Endothelial cell of umbilical vein (primary cell): ENCODE data around the gene CPLX1. TPM values are rescaled to one million over a fixed set of nuclear protein-coding genes. Genes with fewer than 3 reads are reported as not detected.

Experiments
- BruUV-seq: library from RNA; stranded (reverse); fragments of 400-500 nt; replicated peaks from 2 replicates; lab custom pipeline; 2021; lab: Mats Ljungman, UMichigan
- CTCF ChIA-PET: fragments of 300-600, 350-600 bp; sonication (Branson Sonifier 250); formaldehyde crosslinking; loops from one replicate; lab custom pipeline; 2021; ENCODE audit warnings: antibody characterized with exemption, inconsistent platforms; lab: Charles Lee
- POLR2A ChIA-PET: fragments of 300-600, 350-600 bp; sonication (Branson Sonifier 250); formaldehyde crosslinking; loops from one replicate; lab custom pipeline; 2021; ENCODE audit warnings: antibody characterized with exemption, inconsistent platforms; lab: Charles Lee
- DNase-seq: peaks from one replicate; pipeline ENCODE4 v3.0.0-alpha.2; 2011; ENCODE audit warnings: low read depth, low spot score
- FAIRE-seq: peaks from 2 replicates; lab custom pipeline; 2011; peaks lifted over from hg19 to GRCh38; lab: Jason Lieb, UNC
- H2AFZ ChIP-seq: 2 replicates; pipeline ENCODE4 v1.6.0; 2012; ENCODE audit warnings: low read depth, low read length, control low read depth, inconsistent platforms
- H3K27ac ChIP-seq: 2 replicates; pipeline ENCODE4 v1.5.1; 2011; ENCODE audit warnings: low read depth, mild to moderate bottlenecking, control low read depth, low read length, moderate library complexity; ENCODE audit not compliant: insufficient read depth
- H3K27me3 ChIP-seq, 2 experiments: 2 replicates each; pipeline versions ENCODE4 v1.6.0 to v1.6.1; 2011; ENCODE audit warnings: low read length in 2 of 2, mixed read lengths in 1 of 2; ENCODE audit not compliant: control insufficient read depth in 2 of 2, insufficient read depth in 2 of 2
- H3K36me3 ChIP-seq, 2 experiments: 2 replicates in 1 of 2; 3 replicates in 1 of 2; pipeline ENCODE4 v1.5.1; 2011; ENCODE audit warnings: low read length in 2 of 2, mild to moderate bottlenecking in 1 of 2, moderate library complexity in 1 of 2; ENCODE audit not compliant: control insufficient read depth in 2 of 2, insufficient read depth in 2 of 2; ENCODE audit errors: extremely low read depth in 1 of 2
- H3K4me1 ChIP-seq: 3 replicates; pipeline ENCODE4 v1.5.1; 2011; ENCODE audit warnings: mild to moderate bottlenecking, low read length; ENCODE audit not compliant: control insufficient read depth, insufficient read depth; ENCODE audit errors: extremely low read depth
- H3K4me2 ChIP-seq: 2 replicates; pipeline ENCODE4 v1.6.1; 2011; ENCODE audit warnings: low read length, control low read depth, mixed read lengths; ENCODE audit not compliant: insufficient read depth
- H3K4me3 ChIP-seq, 3 experiments: fragments of 200-600 bp in 1 of 3; sonication (generic), shearing (Covaris generic) in 1 of 3; replicated peaks in 1 of 3; 2 replicates each; pipeline ENCODE4 v1.5.1; 2011 to 2016; ENCODE audit warnings: control low read depth in 3 of 3, low read length in 3 of 3, mild to moderate bottlenecking in 2 of 3, inconsistent platforms in 1 of 3, low read depth in 1 of 3, moderate library complexity in 1 of 3; ENCODE audit not compliant: insufficient read depth in 1 of 3
- H3K79me2 ChIP-seq: 2 replicates; pipeline ENCODE4 v1.6.0; 2012; ENCODE audit warnings: low read length, inconsistent platforms; ENCODE audit not compliant: control insufficient read depth, insufficient read depth
- H3K9ac ChIP-seq: replicated peaks from 2 replicates; pipeline ENCODE3; 2011; ENCODE audit warnings: low read length, control low read depth; ENCODE audit not compliant: insufficient read depth; ENCODE audit errors: extremely low read depth
- H3K9me1 ChIP-seq: replicated peaks from 3 replicates; pipeline ENCODE4 v1.6.0; 2011; ENCODE audit warnings: mild to moderate bottlenecking, low read length; ENCODE audit not compliant: control insufficient read depth, insufficient read depth; ENCODE audit errors: extremely low read depth
- H3K9me3 ChIP-seq: replicated peaks from 2 replicates; pipeline ENCODE4 v1.5.1; 2012; ENCODE audit warnings: low read length, inconsistent platforms; ENCODE audit not compliant: control insufficient read depth, insufficient read depth
- H4K20me1 ChIP-seq: replicated peaks from 2 replicates; pipeline ENCODE3; 2011; ENCODE audit warnings: mild to moderate bottlenecking, low read length; ENCODE audit not compliant: control insufficient read depth, insufficient read depth; ENCODE audit errors: extremely low read depth
- CTCF ChIP-seq, 2 donors: IDR thresholded peaks; 1 replicate in 1 of 2; 2 replicates in 1 of 2; pipeline ENCODE4 v1.5.1; 2011; ENCODE audit warnings: low read length in 2 of 2, mild to moderate bottlenecking in 2 of 2, moderate library complexity in 2 of 2, control low read depth in 1 of 2, inconsistent platforms in 1 of 2, low read depth in 1 of 2; ENCODE audit not compliant: insufficient read depth in 1 of 2; ENCODE audit errors: extremely low read depth in 1 of 2
- EZH2 ChIP-seq: IDR thresholded peaks from 2 replicates; pipeline ENCODE4 v1.6.1; 2012; ENCODE audit warnings: borderline replicate concordance, low read depth, mild to moderate bottlenecking, moderate library complexity, low read length, inconsistent platforms; ENCODE audit not compliant: severe bottlenecking
- FOS ChIP-seq: IDR thresholded peaks from 2 replicates; pipeline ENCODE4 v1.6.1; 2011; ENCODE audit warnings: mild to moderate bottlenecking, low read length, moderate library complexity, borderline replicate concordance; ENCODE audit not compliant: insufficient read depth
- GATA2 ChIP-seq: IDR thresholded peaks from 2 replicates; pipeline ENCODE4 v1.7.0; 2011; ENCODE audit warnings: low read depth, mild to moderate bottlenecking, moderate library complexity, mixed read lengths, low read length; ENCODE audit not compliant: insufficient read length, insufficient read depth
- JUN ChIP-seq: IDR thresholded peaks from 2 replicates; pipeline ENCODE4 v1.6.1; 2011; ENCODE audit warnings: borderline replicate concordance, low read depth; ENCODE audit not compliant: insufficient read length, insufficient read depth
- MAX ChIP-seq: IDR thresholded peaks from 2 replicates; pipeline ENCODE4 v1.6.1; 2011; ENCODE audit not compliant: insufficient read depth, insufficient read length
- MYC ChIP-seq: IDR thresholded peaks from one replicate; pipeline ENCODE4 v1.6.1; 2011; ENCODE audit warnings: mild to moderate bottlenecking, low read depth, low read length
- POLR2A ChIP-seq: IDR thresholded peaks from 2 replicates; pipeline ENCODE4 v1.6.1; 2012; ENCODE audit warnings: low read depth, mild to moderate bottlenecking, control low read depth, low read length
- POLR2AphosphoS5 ChIP-seq: IDR thresholded peaks from 2 replicates; pipeline ENCODE4 v1.6.1; 2012; ENCODE audit warnings: low read depth, mild to moderate bottlenecking, control low read depth, low read length, moderate library complexity; ENCODE audit not compliant: insufficient read depth
- dilution Hi-C: fragments of 300-500 bp; cut with MboI; formaldehyde crosslinking; loops from one replicate; pipeline ENCODE4 v1.15.0; 2019; ENCODE audit warnings: low sequenced_read_pairs; ENCODE audit not compliant: extremely low pct_ligation_motif_present
- intact Hi-C: fragments of 100-400 bp; cut with micrococcal nuclease; formaldehyde crosslinking; loops from one replicate; pipeline ENCODE4 v1.10.0; 2022
- polyA plus RNA-seq, 4 experiments: library from polyadenylated mRNA; depleted of rRNA in 3 of 4; stranded (reverse) in 3 of 4; unstranded in 1 of 4; fragments of >200 nt; gene quantifications; 2 replicates each; pipeline versions ENCODE4 v1.2.1 to v1.2.3, GENCODE V29; 2011 to 2012; ENCODE audit warnings: missing spikeins in 1 of 4
- total RNA-seq: library from RNA; stranded (reverse); gene quantifications from 2 replicates; pipeline ENCODE4 v1.2.3, GENCODE V29; 2021

CPLX1 gene
- total and polyA plus RNA-seq, 2 donors (not counting 3 experiments of a cell fraction or from before 2014, with no cell fraction given) = 1.0 to 1.8 TPM

DNA sequence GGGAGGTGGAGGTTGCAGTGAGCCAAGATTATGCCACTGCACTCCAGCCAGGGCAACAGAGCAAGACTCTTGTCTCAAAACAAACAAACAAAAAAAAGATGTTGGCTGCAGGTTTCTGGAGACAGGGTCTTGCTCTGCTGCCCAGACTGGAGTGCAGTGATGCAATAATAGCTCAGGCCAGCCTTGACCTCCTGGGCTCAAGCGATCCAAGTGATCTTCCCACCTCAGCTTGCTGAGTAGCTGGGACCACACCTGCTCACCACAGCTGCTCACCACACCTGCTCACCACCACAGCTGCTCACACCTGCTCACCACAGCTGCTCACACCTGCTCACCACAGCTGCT lies 29.9 kb upstream of the CPLX1 start:
- no TSS peak for BruUV-seq
- no peak overlapping the region for H3K4me3 ChIP-seq
- H3K4me2 ChIP-seq = no peak overlapping the region
- no peak for FAIRE-seq
- H4K20me1 ChIP-seq = no peaks in the 10 kb centered on the region
- POLR2A ChIA-PET = no interaction called here
- no peaks in the 10 kb centered on the region for H3K79me2 ChIP-seq
- TF ChIP-seq JUN = no peak
- TF ChIP-seq MAX = no peak
- TF ChIP-seq FOS = no peak
- no peak for TF ChIP-seq CTCF (IDR thresholded peaks at IDR 0.05; ENCODE audit: extremely low read depth in 1 of 2, insufficient read depth in 1 of 2, low read depth in 1 of 2, low read length in 2 of 2)
- TF ChIP-seq MYC = no peak
- TF ChIP-seq POLR2A = no peak
- no peak for TF ChIP-seq EZH2
- no peak for TF ChIP-seq GATA2
- no peak for TF ChIP-seq POLR2AphosphoS5
- H3K9me3 ChIP-seq = no peaks in the 10 kb centered on the region
- CTCF ChIA-PET = interaction anchor here (0.9 kb wide), 1 partner anchor 27 kb away, joined by 3 read pairs; no protein-coding TSS in a partner anchor
- no peak for DNase-seq
- intact Hi-C loops (no loop called here), dilution Hi-C loops (no loop called here)
- no peak overlapping the region for H2AFZ ChIP-seq
- no peaks in the 10 kb centered on the region for H3K9me1 ChIP-seq
- no peaks in the 10 kb centered on the region for H3K27me3 ChIP-seq
- H3K4me1 ChIP-seq = no peaks in the 10 kb centered on the region
- H3K9ac ChIP-seq = no peak overlapping the region
- peaks cover 7 to 33% of the 10 kb centered on the region in 2 experiments for H3K36me3 ChIP-seq
- H3K27ac ChIP-seq = no peak overlapping the region
